Renal cortical epithelial cell (primary cell): ENCODE measurements around the gene CRAMP1. TPM values are rescaled to one million over a fixed set of nuclear protein-coding genes. Genes with fewer than 3 reads are reported as not detected.
"Not testable (repeated sequence)": the region's sequence is repeated elsewhere in the genome, so short reads cannot be mapped to it uniquely, and the experiment has no call there.

ENCODE experiments used
- DNase-seq: peaks from one replicate; pipeline ENCODE4 v3.0.0-alpha.2; 2011; ENCODE audit warnings: low read depth
- total RNA-seq: library from RNA; depleted of rRNA; stranded (reverse); fragments of >200 nt; gene quantifications from 2 replicates; pipeline ENCODE4 v1.2.3, GENCODE V29; 2014

The CRAMP1 gene
- total RNA-seq, 1 donor from 2014 or later = 14.2 TPM

DNA sequence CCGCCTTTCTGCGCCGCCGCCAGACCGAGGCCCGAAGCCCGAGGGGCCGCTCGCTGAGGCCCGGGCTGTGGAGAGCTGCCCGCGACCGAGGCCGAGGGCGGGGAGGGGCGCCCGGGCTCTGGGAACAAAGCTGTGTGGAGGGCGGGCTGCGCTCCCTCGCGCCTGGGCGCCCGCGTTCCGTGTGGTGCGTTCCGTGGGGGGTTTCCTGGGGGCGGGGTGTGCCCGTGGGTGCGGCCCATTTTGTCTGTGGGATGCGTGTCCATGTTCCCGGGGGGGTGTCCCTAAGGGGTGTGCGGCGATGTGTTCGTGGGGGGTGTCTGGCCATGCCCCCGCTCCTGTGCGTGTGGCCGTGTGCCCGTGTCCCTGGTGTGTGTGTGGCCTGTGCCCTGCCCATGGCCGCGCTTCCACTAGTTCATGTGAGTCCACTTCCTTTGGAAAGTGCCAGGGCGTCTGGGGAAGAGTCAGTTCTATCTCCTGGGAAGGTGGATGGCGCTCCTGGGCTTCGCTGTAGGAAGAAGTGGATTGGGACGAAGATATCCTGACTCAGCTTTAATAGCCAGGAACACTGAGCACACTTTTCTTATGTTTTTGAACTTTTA, 66.4 kb downstream of the CRAMP1 start:
- DNase-seq = peak; percentile 57

DNA sequence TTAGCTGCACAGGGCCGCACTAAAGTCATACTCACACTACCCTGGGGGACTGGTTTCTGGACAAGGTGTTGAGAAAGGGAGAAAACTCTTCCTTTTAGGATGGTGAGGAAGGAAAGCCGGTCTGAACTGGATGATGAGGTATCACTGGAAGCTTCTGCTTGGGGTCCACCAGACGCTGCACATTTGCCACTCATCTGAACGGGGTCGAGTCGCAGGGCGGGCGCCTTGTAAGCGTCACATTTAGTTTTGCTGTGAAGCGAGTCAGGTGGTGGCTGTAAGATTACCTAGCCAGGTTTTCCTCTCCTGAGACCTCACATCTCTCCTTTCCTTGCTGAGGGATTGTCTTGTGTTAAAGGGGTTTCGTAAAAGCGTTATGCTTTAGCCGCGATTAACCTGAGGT, 68.2 kb downstream of the CRAMP1 start:
- no peak for DNase-seq

DNA sequence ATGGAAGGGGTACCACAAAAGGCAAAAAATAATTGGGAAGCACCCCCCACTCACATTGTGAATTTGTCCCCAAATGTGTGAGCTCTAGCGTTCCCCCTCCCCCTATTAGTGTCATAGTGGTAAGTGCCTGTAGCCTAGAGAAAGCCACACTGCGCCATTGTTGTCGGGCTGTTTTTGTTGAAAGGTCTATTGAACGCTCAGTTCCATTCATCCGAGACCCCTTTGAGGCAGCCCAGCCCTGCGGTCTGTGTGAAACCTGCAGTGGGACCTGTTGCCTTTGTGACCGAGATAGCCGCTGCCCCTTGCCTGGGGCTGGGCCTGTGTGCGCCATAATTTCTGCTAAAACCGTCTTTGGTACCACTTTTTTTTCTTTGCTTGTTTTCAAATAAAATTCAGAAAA, 68.9 kb downstream of the CRAMP1 start:
- no peak for DNase-seq

DNA sequence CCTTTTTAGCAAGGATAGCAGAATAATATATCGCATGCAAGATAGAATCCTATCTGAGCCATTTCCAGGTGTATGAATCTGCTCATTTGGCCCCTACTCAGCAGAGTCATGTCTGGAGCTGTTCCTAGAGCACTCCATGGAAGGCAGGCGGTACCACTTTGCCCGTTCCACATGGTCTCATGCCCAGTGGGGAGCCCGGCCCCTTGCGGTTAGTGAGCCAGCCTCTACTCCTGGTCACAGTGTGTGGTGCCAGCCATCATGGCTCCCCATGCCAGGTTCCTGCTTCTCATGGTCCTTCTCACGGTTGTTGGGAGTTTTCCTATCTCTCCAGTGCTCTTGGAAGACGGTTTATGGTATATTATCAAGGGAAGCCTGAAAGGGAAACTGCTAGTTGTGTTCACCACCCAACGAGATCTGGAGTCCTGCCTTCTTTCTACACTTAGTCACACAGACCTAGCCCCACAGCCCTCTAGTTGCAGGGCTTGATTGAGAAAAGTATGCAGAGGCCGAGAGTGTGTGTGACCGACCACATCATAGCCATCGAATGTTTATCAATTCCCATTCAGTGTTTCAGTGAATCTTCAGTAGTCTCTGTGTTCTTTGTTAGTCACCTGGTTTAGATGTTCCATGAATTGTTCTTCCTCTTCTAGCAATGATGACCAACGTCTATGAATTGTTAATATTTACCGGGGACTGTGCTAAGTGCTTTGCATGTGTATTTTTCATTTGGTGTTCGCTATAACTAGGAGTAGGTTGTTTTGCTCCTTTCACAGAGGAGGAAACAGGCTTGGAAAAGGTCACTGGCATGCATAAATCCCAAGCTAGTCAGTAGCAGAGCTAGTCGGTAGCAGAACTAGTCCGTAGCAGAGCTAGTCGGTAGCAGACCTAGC, 75.5 kb downstream of the CRAMP1 start:
- peak; percentile 87 for DNase-seq

DNA sequence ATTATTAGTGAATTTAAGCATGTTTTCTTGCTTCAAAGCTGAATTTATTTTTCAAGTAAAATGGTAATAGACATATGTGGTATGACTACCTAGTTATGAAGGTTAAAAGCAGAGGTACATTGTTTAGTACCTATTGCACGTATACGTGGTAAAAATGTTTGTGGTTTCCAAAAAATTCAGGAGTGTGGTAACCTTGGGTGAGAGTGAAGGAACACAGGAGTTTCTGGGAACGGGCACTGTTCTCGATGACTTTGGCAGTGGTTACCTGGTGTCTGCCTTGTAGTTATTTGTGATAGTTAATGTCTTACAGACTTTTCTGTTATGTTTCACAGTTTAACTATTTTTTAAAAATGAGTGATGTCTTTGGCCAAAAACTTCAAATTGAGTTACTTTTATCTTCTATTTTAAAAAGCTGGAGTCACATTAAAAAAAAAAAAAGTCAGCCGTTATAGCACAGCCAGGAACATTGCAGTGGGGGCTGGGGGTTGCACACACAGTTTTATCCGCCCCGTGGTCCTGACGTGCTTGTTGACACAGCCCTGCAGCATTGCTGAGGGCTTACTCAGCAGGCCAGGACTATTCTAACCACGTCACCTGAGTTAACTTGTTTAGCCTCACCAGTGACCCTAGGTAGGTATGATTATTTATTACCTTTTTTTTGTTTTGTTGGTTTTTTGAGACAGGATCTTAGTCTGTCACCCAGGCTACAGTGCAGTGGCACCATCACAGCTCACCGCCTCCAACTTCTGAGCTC, 76.8 kb downstream of the CRAMP1 start:
- peak; percentile 99 for DNase-seq

DNA sequence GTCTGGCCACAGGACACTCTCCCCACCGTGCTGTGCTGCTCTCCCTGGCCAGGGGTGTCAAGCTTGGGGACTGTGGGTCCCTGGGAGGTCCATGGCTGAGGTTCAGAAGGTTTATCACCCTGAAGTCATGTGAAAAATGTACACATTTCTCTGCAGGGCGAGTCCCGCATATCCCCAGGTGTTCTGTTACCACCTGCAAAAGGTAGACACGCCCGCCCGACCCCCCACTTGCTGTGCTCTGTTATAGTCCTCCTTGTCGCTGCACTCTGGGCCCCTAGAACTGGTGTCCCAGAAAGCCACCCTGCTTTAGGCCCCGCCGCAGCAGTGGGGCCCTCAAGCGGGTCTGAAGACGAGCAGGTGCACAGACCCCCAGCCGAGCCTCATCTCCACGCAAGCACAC, 77.7 kb downstream of the CRAMP1 start:
- DNase-seq = no peak

DNA sequence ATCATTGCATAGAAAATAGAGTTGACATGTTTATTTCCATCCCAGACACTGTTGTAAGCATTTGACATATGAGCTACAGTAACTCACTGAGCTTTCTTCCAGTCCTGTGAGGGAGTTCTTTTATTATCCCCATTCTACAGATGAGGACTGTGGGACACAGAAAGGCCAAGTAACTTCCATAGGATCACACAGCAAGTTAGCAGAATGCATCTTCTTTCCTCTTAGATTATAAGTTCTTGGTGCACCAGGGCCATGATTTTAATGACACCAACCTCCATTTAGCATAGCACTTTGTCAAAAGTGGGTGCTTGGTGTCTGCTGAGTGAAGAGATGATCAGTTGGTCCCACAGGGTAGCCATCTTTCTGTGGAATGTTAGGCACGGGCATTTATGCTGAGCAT, 78.7 kb downstream of the CRAMP1 start:
- no peak for DNase-seq

DNA sequence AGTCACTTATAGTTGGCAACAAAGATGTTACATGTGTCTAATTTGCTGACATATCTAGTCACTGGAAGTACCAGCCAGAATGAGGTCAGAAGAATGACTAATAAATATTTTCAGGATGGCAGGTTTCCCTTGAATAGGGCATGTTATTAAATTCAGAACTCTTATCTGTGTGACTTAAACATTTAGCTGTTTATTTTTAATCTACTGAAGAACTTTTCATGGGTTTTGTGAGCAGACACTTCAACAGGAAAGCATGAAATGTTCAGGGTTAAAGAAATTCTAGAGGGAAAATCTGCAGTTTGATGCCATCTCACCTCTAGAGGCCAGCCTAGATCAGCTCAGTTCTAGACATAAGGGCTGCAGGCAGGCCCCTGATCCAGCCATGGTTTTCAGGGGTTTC, 79.1 kb downstream of the CRAMP1 start:
- DNase-seq = peak; percentile 53

DNA sequence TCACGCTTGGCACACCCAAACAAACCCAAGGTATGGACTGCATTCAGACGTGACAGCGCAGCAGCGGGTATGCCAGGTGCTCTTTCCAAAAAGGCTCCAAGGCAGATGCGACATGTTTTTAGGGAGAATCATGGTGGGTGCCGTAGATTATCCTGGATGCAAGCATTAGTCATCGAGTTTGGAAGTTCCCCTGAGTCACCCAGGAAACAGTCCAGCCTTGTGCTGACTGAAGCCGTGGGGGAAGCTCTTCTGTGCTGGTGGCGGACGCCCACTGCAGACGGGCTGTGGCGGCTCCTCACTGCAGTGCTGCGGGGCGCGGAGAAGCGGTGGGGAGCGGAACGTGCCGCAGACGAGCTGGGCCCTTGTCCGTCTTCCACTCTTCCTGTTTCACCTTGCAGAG, 79.8 kb downstream of the CRAMP1 start:
- peak; percentile 89 for DNase-seq

DNA sequence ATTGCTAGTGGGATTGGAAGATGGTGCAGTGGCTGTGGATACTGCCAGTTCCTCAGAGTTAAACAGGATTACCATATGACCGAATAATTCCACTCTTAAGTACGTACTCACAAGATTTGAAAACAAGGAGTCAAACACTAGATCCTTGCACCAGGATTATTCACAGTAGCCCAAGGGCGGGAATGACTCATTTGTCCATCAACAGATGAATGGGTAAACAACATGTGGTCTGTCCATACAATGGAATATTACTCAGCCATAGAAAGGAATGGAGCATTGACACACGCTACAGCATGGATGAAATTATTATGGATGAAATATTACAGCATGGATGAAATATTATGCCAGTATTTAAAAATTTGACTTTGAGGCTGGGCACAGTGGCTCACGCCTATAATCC, 84.7 kb downstream of the CRAMP1 start:
- DNase-seq = peak; percentile 64

DNA sequence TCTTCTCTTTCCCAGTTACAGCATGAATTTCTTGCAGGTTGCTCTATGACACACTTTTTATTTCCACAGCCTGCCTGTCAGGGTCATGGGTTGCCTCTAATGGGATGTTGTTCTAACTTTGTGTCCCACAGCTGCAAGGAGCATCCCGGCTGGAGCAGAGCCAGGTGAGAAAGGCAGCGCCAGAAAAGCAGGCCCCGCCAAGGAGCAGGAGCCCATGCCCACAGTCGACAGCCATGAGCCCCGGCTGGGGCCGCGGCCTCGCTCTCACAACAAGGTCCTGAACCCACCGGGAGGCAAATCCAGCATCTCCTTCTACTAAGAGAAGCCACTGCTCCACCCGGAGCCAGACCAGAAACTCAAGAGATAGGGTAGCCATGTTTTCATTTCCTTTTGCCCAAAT, 86.5 kb downstream of the CRAMP1 start:
- DNase-seq = no peak

DNA sequence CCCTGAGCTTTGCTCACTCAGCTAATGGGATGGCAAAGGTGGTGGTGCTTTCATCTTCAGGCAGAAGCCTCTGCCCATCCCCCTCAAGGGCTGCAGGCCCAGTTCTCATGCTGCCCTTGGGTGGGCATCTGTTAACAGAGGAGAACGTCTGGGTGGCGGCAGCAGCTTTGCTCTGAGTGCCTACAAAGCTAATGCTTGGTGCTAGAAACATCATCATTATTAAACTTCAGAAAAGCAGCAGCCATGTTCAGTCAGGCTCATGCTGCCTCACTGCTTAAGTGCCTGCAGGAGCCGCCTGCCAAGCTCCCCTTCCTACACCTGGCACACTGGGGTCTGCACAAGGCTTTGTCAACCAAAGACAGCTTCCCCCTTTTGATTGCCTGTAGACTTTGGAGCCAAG, 88.1 kb downstream of the CRAMP1 start:
- no peak for DNase-seq

DNA sequence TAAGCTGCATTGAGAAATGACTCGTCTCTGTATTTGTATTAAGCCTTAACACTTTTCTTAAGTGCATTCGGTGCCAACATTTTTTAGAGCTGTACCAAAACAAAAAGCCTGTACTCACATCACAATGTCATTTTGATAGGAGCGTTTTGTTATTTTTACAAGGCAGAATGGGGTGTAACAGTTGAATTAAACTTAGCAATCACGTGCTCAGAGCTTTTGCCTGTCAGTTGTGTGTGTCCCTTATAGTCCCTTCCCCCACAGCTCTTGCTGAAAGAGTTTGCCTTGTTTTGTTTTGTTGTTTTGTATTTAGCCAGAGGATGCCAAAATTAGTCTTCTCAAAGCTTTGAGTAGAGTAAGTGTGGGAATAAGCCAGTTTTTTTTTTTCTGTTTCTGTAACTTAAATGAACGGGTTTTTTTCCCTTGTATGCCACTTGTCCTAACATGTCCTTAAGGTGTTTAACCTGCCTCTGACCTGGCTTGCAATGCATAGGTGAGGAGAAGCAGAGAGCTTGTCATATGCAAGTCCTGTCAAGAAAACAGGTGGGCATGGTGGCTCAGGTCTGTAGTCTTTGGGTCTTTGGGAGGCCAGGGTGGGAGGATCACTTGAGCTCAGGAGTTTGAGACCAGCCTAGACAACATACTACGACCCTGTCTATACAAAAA, 89.2 kb downstream of the CRAMP1 start:
- no peak for DNase-seq

DNA sequence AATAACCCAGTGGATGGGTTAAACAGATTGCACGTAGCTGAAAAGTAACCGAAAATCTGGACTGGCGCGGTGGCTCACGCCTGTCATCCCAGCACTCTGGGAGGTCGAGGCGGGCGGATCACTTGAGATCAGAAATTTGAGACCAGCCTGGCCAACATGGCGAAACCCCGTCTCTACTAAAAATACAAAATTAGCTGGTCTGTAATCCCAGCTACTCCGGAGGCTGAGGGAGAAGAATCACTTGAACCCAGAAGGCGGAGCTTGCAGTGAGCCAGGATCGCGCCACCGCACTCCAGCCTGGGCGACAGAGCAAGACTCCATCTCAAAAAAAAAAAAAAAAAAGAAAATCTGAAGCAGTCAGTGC, 93.1 kb downstream of the CRAMP1 start:
- not testable (repeated sequence) for DNase-seq

DNA sequence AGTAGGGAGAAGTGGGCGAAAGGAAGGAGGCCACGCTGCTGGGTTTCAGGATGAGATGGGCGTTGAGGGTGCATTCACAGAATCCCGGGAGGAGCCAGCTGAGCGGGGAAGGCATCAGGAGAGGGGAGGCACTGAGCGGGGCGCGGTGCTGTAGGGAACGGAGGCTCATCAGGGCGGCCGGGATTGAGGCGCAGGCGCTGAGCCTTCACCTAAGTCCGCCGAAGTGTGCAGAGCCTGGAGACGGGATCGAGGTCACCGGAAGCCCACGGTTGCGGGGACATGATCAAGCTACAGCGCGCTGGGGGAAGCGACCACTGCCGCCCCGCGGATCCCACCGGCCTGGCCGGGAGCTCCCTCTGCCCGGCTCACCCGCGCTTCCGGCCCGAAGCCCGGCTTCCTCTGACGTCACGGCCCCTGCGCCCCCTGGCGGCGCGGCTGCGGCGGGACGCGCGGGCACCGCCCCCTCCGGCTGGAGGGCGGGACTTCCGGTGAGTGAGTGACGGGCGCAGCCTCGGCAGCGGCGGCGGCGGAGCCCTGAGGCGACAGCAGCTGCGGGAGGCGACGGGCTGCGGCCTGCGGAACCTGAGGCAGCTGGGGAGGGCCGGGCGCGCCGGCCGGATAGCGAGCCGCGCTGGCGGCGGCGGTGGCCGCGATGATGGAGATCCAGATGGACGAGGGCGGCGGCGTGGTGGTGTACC, 93.7 kb downstream of the CRAMP1 start, which contains the start of gene MAPK8IP3:
MAPK8IP3 (plus strand) TSS at position 508 of the 698 bp plus-strand sequence; CDS start at position 653, 145 bp downstream.
- peak; percentile 66 for DNase-seq

DNA sequence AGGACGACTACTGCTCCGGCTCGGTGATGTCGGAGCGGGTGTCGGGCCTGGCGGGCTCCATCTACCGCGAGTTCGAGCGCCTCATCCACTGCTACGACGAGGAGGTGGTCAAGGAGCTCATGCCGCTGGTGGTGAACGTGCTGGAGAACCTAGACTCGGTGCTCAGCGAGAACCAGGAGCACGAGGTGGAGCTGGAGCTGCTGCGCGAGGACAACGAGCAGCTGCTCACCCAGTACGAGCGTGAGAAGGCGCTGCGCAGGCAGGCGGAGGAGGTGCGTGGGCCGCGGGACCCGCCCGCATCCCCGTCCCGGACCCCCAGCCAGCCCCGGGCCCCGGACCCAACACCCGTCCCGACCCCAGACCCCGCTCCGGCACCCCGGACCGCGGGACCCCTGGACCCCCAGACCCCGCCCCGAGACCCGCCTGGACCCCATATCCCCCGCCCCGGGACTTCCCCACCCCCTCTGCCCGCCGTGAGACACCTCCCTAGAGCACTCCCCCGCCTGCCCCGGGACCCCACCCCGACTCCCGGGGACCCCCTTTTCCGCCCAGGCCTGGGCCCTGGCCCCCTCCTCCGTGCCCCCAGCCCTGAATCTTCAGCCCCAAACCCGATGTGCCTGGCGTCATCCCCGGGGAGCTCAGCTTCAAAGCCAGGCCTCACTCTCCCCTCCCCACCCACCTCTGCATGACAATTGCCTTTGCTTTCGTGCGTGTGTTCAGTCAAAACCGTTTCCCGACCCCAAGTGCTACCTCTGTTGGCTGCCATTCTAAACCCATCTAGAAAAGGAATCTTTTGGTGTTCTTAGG, 94.4 kb downstream of the CRAMP1 start:
- no peak for DNase-seq

DNA sequence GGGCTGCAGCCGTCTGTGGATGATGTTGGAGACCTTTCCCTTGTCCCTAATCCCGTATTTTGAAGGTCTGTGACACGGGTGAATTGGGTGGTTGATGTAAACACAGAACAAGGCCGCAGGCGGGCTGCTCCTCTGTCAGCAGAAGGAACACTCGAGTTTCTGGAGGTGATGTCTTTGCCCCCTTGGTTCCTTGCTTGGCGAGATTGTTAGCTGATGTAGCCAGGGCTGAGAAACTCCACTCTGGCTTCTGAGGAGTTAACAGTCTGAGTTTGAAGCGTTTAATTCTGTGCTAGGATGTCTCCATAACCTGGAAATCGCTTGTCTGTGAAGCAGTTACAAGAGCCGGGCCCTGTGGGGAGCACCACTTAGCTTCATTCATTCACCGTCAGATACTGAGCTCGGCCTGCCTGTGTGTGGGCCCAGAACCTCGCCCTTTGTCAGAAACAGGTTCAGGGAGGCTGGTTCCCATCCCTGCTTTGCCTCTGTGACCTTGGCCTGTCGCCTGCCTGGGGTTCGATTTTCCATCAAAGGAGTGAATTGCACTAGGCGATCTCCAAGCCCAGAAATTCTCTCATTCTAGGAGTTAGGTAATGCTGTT, 95.1 kb downstream of the CRAMP1 start:
- no peak for DNase-seq

DNA sequence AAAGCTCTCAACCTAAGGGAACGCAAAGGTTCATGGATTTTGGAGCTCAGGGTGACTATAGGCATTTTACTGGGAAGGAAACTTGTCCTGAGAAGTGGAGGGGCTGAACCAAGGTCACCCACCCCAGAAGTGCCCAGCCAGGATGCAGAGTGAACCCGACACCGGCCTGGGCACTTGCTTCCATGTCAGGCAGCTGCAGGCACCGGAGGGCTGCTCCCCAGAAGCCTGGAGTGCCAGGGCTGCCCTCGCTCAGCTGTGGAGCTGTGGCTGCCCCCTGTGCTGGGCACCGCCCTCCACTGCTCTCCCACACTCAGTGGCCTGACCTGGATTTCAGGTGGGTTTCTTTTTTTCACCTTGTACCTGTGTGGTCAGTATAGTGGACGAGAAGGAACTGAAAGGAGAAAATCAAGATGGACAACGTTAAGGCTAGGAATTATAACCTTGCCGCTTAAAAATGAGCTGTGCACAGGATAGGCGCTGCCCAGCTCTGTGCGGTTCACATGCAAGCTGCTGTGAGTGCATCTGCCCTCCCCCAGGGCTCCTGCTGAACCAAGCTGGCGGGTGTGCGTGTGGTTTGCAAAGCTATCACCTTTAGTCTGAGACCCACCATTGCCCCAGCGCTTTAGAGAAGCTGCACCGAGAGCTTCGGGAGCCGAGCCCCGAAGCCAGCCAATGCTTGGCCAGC, 96.1 kb downstream of the CRAMP1 start:
- no peak for DNase-seq

DNA sequence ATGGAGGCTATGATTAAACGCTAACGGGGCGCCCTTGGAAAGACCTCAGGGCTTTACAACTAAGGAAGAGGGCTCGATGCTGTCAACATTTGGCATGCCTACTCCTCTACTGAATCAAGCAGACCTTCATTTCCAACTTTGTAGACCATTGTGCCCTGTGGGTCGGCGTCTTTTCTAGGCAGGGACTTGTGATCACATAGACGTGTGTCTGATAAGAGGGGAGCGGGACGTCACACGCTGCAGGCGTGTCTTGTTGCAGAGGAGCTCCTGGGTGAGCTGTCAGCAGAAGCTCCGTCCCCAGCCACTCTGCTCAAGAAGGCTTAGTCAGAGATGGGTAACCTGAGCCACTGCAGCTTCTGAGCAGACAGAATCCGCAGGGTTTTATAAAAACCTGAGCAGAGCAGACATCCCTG, 96.6 kb downstream of the CRAMP1 start:
- DNase-seq = no peak

DNA sequence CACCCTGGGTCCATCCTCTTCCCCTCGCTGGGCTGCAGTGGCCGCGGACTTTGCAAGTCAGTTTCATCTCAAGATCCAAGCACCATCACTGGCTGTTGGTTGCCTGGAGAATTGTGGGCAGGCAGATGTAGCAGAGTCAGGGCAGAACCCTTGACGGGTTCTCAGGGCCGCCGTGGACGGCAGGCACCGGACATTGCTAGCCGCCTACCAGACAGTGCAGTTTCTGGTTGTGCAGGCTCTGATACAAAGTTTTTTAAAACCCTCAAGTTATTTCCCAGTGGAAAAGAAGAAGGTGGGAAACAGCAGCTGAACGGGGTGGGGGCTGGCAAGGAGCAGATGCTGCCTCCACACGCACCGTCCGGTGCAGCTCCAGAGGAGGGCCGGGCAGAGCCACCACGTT, 97.2 kb downstream of the CRAMP1 start:
- no peak for DNase-seq
